Measurements from ENCODE around the gene PLA2G12B.
"Not testable (repeated sequence)": the region's sequence is repeated elsewhere in the genome, so short reads cannot be mapped to it uniquely, and the experiment has no call there.

PLA2G12B gene

DNA sequence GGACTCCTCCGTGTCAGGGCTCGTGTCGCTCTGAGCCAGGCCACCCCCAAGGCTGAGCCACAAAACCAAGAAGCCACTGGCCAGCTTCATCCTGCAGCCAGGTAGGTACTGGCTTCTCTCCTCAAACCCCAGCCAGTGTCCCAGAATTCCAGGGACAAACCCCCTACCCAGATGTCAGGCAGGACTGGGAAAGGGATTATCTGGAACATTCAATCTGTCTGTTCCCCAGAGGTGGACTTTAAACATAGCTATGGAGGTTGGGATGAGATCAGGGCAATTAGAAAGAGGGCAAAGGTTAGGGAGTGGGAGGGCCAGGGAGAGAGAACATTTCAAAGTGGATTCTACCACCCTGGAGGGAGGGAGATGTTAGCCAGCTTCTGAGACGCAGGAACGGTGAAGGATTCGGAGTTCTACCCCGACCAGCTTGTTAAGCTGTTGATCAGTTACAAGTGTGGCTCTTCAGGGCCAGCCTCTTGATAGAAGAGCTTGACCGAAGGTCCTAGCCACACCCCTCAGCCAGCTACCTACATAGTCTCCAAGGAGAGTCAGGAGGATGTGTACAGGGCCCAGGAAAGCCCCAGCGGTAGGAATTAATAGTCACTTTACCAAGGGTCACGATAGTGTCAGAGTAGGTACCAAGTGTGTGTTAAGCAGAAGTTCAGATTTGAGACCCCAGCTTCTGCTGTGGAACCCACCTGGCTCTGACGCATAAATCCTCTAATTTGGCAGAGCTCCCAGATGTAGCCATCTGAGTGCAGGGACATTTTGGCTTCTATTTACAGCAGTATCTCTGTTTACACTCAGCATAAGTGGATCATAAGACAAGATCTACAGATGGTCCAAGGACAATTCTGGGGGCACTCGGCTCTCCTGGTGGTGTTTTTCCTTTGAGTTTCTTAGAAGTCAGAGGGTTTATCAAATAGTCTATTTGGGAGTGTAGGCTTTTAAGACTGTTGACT lies at the start of gene PLA2G12B:
PLA2G12B (minus strand) TSS at position 211 of the 959 bp plus-strand sequence; CDS start at position 90, 121 bp downstream.
- DNase-seq = peak; percentile 66

DNA sequence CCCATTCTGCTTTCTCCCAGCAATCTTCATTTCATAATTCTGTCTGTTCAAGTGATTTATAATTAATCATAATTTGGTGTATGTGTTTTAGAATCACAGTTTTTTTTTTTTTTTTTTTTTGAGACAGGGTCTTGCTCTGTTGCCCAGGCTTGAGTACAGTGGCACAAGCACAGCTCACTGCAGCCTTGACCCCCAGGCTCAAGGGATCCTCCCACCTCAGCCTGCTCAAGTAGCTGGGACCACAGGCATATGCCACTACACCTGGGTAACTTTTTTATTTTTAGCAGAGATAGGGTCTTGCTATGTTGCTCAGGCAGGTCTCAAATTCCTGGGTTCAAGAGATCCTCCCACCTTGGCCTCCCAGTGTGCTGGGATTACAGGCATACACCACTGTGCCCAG lies 49.2 kb upstream of the PLA2G12B start:
- no peak for DNase-seq

DNA sequence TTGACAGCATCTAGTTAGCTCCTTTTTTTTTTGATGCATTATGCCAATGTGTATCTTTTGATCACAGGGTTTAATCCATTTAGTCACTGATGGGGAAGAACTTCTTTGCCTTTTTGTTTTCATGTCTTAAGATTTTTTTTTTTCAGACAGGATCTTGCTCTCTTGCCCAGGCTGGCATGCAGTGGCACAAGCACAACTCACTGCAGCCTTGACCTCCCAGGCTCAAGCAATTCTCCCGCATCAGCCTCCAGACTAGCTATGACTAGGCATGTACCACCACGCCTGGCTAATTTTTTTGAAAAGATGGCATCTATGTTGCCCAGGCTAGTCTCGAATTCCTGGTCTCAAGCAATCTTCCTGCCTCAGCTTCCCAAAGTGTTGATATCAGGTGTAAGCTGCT lies 46.4 kb upstream of the PLA2G12B start:
- no peak for DNase-seq

DNA sequence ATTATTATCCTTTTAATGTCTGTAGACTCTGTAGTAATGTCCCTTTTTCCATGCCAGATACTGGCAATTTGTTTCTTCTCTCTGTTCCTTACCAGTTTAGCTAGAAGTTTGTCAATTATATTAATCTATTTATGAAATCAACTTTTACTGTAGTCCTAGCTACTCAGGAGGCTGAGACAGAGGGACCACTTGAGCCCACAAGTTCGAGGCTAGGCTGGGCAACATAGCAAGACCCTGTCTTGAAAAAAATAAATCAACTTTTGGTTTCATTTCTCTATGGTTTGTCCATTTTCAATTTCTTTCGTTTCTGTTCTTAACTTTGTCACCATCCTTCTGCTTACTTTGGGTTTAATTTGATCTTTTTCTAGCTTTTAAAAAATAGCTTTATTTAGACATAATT lies 42.5 kb upstream of the PLA2G12B start:
- DNase-seq = no peak

GRCh38 chr10:72995459-72995858 lies 40.9 kb upstream of the PLA2G12B start:
- not testable (repeated sequence) for DNase-seq

- DNase-seq = not testable (repeated sequence)
Observed at GRCh38 chr10:72989771-72990170, 35.2 kb upstream of the PLA2G12B start.

GRCh38 chr10:72984618-72985017 lies 30.0 kb upstream of the PLA2G12B start:
- DNase-seq = not testable (repeated sequence)

- peak; percentile 17 for DNase-seq
Observed at GRCh38 chr10:72981882-72982529, 27.4 kb upstream of the PLA2G12B start.

- DNase-seq = no peak
Observed at GRCh38 chr10:72981028-72981881, 26.6 kb upstream of the PLA2G12B start.

- no peak for DNase-seq
Observed at GRCh38 chr10:72980348-72980747, 25.7 kb upstream of the PLA2G12B start.

DNA sequence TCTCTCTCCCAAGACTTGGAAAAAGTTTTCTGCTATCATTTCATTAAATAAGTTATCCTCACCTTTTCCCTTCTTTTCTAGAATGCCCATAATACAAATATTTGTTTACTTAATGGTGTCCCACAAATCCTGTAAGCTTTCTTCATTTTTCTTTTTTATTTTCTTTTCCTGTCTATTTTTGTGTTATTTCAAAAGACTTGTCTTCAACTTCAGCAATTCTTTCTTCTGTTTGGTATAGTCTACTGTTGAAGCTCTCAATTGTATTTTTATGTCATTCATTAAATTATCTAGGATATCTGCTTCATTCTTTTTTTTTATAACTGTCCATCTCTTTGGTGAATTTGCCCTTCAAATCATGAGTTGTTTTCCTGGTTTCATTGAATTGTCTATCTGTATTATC lies 25.1 kb upstream of the PLA2G12B start:
- DNase-seq = no peak

DNA sequence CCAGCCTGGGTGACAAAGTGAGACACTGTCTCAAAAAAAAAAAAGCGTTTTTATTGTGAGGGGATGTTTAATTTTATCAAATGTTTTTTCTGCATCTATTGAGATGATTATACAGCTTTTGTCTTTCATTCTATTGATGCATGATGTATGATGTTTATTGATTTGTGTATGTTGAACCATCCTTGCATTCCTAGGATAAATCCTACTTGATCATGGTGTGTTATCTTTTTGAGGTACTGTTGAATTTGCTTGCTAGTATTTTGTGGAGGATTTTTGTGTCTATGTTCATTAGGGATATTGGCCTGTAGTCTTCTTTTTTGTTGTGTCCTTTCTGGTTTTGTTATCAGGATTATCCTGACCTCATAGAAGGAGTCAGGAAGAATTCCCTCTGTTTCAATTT lies 22.3 kb upstream of the PLA2G12B start:
- DNase-seq = no peak

DNA sequence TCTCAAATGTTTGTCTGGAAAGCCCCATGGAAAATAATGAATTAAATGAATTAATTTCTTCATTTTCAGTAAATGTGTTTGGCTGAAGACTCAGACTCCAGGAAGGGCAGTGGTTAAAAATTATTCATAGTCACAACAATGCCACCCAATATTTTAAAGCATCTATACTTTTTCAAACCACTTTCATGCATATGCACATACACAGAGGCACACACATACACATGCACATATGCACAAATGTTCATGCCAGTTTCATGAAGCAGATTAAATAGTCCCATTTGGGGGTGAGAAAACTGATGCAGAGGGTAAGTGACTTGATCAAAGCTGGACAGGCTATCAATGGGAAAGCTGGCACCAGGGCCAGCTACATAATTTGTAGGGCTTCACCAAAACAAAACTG lies 1.4 kb upstream of the PLA2G12B start:
- no peak for DNase-seq

DNA sequence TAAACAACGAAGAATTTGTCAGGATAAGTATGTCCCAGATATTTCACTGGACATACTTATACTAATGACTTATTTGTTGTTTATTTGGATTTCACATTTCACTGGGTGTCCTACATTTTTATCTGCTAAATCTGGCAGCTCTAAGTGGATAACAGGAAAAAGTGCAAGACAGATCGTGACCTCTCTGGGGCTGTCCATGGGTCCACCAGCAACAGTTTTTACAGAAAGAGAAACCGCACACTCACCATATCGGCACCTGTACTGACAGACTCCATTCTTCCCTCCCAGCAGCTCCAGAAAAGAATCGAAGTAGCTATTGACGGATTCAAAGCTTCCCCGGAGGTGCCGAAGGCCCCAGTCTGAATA lies 393 bp downstream of the PLA2G12B start:
- no peak for DNase-seq

DNA sequence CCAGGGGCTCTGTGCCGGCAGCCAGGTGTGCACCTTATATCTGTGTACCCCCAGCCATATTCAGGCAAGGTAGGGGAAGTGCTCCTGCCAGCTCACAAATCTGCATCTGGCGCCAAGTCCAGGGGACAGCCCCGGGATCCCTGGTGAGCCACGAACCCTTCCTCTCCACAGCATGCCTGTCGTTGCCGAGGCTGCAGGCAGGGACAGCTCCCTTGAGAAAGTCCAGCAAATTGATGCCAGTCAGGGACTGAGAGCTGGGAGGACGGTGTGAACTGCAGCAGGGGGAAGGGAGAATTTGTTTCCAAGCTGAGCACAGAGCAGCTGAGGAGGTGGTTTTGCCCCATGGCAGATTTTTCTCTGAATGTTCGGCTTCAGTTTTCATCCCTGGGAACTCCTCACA lies 919 bp downstream of the PLA2G12B start:
- peak; percentile 15 for DNase-seq

GRCh38 chr10:72952642-72953158 lies 1.9 kb downstream of the PLA2G12B start:
- DNase-seq = peak; percentile 57

- no peak for DNase-seq
Observed at GRCh38 chr10:72952189-72952588, 2.4 kb downstream of the PLA2G12B start.

GRCh38 chr10:72951760-72952159 lies 2.8 kb downstream of the PLA2G12B start:
- DNase-seq = no peak

- DNase-seq = no peak
Observed at GRCh38 chr10:72948762-72949161, 5.8 kb downstream of the PLA2G12B start.

DNA sequence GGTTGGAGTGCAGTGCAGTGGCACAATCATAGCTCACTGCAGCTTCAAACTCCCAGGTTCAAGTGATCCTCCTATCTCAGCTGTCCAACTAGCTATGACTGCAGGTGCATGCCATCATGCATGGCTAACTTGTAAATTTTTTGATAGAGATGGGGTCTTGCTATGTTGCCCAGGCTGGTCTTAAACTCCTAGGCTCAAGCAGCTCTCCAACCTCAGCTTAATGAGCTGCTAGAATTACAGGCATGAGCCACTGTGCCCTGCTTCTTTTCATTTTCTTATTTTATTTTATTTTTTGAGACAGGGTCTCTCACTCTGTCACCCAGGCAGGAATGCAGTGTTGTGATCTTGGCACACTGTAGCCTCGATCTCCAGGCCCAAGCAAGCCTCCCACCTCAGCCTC lies 7.6 kb downstream of the PLA2G12B start:
- no peak for DNase-seq

DNA sequence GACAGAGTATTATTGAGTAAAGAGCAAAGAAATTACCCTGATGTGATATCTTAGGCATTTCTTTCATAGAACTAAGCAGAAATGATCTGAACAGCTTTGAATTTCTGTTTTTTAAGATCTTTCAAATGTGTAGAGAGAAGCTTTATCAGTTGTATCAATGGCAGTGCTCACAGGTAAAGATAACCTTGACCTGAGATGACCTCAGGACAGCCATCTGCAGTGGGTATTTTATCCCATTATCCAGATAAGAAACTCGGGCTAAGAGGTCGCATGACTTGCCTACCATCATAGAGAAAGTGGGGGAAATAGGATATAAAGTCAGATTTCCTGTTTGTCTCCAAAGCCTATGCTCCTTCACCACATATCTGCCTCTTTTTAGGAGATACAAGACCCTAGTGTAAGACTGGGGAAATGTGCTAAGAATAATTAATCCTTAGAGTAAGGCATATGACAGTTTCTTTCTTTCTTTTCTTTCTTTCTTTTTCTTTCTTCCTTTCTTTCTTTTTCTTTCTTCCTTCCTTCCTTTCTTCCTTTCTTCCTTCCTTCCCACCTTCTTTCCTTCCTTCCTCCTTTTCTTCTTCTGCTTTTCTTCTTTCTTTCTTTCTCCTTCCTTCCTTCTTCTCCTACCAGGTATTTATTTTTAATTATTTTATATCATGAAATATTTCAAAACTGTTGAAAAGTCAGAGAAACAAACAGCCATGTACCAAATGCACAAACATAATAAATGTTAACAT lies 10.9 kb downstream of the PLA2G12B start:
- no peak for DNase-seq

GRCh38 chr10:72935361-72935760 lies 19.2 kb downstream of the PLA2G12B start:
- DNase-seq = no peak

Data from NCI-H345 (cell line).